ENCODE results near the gene RTBDN.
"Not testable (repeated sequence)": the region's sequence is repeated elsewhere in the genome, so short reads cannot be mapped to it uniquely, and the experiment has no call there.

Gene RTBDN

DNA sequence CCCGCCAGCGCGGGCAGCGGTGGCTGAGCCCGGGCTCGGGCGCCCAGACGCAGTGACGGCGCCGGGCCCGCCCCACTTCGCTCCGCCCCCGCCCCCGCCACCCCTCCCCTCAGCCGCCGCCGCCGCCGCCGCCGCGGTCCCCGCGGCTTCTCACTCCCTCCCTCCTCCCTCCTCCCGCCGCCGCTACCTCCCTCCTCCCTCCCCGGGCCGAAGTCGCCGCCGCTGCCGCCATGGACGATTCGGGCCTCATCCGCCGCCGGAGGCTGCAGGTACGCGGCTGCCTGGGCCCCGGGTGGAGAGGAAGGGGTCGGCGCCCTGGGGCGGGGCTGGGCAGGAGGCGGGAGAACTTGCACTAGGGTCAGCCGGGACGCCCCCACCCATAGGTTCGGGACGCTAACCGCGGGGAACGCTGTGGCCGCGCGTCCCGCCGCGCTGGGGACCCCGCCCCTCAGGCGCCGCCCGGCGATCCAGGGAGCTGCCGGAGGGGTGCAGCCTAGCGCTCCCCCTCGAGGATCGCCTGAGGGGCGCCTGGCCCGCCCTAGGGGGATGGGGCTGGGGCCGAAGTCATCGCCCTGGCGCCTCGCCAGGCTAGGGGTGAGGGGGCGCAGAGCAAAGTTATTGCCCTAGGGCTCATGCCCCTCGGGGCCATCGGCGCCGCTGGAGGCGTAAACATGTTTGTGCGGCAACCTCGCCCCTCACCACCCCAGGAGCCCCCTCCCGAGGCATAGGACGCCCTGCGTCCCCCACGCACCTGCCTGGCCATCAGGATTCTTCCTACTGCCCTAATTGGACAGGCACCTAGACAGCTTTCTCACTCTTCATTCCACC, 427 bp downstream of the RTBDN start:
- no peak for DNase-seq (ENCODE audit: low read depth)
- TF ChIP-seq CTCF (IDR thresholded peaks at IDR 0.05; ENCODE audit: control insufficient read depth, extremely low read depth, insufficient read depth): no peak
- peak overlapping the region; percentile 51 for H3K4me3 ChIP-seq (ENCODE audit: low read depth, low read length)

DNA sequence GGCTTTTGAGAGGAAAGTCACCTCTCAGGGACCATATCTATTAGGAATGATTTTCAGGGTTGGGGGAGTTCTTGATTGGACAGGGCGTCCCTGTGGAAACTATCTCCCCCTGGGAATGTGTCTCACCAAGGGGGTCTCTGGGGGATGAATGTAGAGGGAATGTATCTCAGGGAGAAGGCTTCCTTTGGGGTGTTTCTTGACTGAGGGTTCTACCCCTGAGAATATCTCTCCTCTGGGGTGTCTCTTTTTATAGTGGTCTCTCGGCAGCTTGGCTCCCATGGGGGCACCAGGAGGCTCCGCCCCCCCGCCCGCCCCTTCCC, 1.0 kb downstream of the RTBDN start:
- DNase-seq (ENCODE audit: low read depth): no peak
- no peak for TF ChIP-seq CTCF (IDR thresholded peaks at IDR 0.05; ENCODE audit: control insufficient read depth, extremely low read depth, insufficient read depth)
- peak overlapping the region; percentile 23; the same call in 1 of the 2 replicates for H3K4me3 ChIP-seq (ENCODE audit: low read depth, low read length)

DNA sequence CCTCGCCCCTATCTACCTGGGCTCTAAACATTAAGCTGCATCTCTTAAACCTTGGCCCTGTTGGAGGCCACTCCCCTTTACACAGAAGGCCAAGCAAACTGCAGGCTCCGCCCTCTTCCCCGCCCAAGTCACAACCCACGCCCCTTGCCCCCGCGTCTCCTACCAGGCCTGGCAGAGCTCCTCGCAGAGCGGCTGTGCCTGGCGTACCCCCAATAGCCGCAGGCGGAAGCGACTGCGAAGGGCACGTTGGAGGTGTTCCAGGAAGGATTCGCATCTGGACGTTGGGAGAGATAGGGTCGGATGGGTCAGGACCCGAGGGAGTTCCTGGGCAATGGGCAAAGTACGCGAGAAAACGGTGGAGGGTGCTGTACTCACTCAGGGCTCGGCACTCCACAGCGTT, 5.9 kb downstream of the RTBDN start:
- DNase-seq (ENCODE audit: low read depth): no peak

GRCh38 chr19:12825254-12826131, 8.9 kb downstream of the RTBDN start:
- no peak overlapping the region for H3K4me3 ChIP-seq (ENCODE audit: low read depth, low read length)
- peak; percentile 53 for TF ChIP-seq CTCF (IDR thresholded peaks at IDR 0.05; ENCODE audit: control insufficient read depth, extremely low read depth, insufficient read depth)
- DNase-seq (ENCODE audit: low read depth): no peak

More for the DNA sequence above, 5.9 kb downstream of the RTBDN start:
- no peak for TF ChIP-seq CTCF (IDR thresholded peaks at IDR 0.05; ENCODE audit: control insufficient read depth, extremely low read depth, insufficient read depth)
- no peak overlapping the region for H3K4me3 ChIP-seq (ENCODE audit: low read depth, low read length)

- DNase-seq (ENCODE audit: low read depth): no peak
- no peak overlapping the region for H3K4me3 ChIP-seq (ENCODE audit: low read depth, low read length)
- no peak for TF ChIP-seq CTCF (IDR thresholded peaks at IDR 0.05; ENCODE audit: control insufficient read depth, extremely low read depth, insufficient read depth)
These were observed 12.6 kb downstream of the RTBDN start for GRCh38 chr19:12821761-12822160.

- H3K4me3 ChIP-seq (ENCODE audit: low read depth, low read length); DNase-seq (ENCODE audit: low read depth): not testable (repeated sequence)
These were observed 16.6 kb downstream of the RTBDN start for GRCh38 chr19:12817810-12818209.

GRCh38 chr19:12817188-12817587, 17.2 kb downstream of the RTBDN start:
- DNase-seq (ENCODE audit: low read depth); H3K4me3 ChIP-seq (ENCODE audit: low read depth, low read length): not testable (repeated sequence)

Data from LNCaP clone FGC (cell line).